ENCODE measurements around the gene DLGAP3. TPM values are rescaled to one million over a fixed set of nuclear protein-coding genes. Genes with fewer than 3 reads are reported as not detected.

Gene DLGAP3
- polyA plus RNA-seq, 2 of the 4 experiments (the other 2 are of a cell fraction): 0.05 TPM; not detected in 1

GRCh38 chr1:34859446-34860200, 69.8 kb downstream of the DLGAP3 start, which contains the start of gene SMIM12:
Gene SMIM12, minus strand, starts transcription at chr1:34859749. Its CDS starts 3,772 bp downstream, at chr1:34855977.
- peak within 1 kb of the TSS; percentile 79 for H3K4me2 ChIP-seq
- POLR2A ChIA-PET: interaction anchor here (0.5 to 1.0 kb wide), 12 partner anchors 9 to 909 kb away, joined by 3 to 4 read pairs (median 3); partner anchors contain the start of genes TMEM35B and ZMYM6
- H3K27ac ChIP-seq: peak within 1 kb of the TSS; percentile 91 to 97
- peak; percentile 92 to 95 for DNase-seq (ENCODE audit: low read depth in 1 of 2, low spot score in 1 of 2)
- CTCF ChIA-PET: interaction anchor here (0.6 to 3.0 kb wide), 19 partner anchors 10 to 868 kb away, joined by 3 to 21 read pairs (median 4); partner anchors contain the start of genes DLGAP3 and GJB3
- no peak for TF ChIP-seq REST (IDR thresholded peaks at IDR 0.05)
- TF ChIP-seq NFE2L2 (conservative IDR thresholded peaks at IDR 0.05; ENCODE audit: low read length): no peak
- peak; percentile 99 for TF ChIP-seq MAX (IDR thresholded peaks at IDR 0.05)
- peak; percentile 83 for TF ChIP-seq POLR2A (IDR thresholded peaks at IDR 0.05; ENCODE audit: low read length)
- 0 out of 3 replicates have a peak, but pooled peaks have one; percentile 22 for TF ChIP-seq BCL3 (IDR thresholded peaks at IDR 0.05)
- TF ChIP-seq RFX5 (IDR thresholded peaks at IDR 0.05): no peak
- 0 out of 2 replicates have a peak, but pooled peaks have one; percentile 31 for TF ChIP-seq ATOH8 (CRISPR knock-in tag; IDR thresholded peaks at IDR 0.05; ENCODE audit: low read depth)
- TF ChIP-seq TP53 (CRISPR knock-in tag; IDR thresholded peaks at IDR 0.05): no peak
- TF ChIP-seq CBX2 (IDR thresholded peaks at IDR 0.05; ENCODE audit: borderline replicate concordance, low read depth): no peak
- peak; percentile 76 for TF ChIP-seq CTCF (IDR thresholded peaks at IDR 0.05)
- peak; percentile 95; the same call in 1 of the 2 replicates for TF ChIP-seq MYC (IDR thresholded peaks at IDR 0.05; ENCODE audit: borderline replicate concordance, low read length)
- 0 out of 3 replicates have a peak, but pooled peaks have one; percentile 15 for TF ChIP-seq SMC3 (IDR thresholded peaks at IDR 0.05)
- peak in 1 of 2 experiments; percentile 24; a peak in 1 of 4 replicates for TF ChIP-seq CEBPB (IDR thresholded peaks at IDR 0.05)
- TF ChIP-seq RCOR1 (IDR thresholded peaks at IDR 0.05; ENCODE audit: low read depth, low read length): no peak
- TF ChIP-seq FOSB (CRISPR knock-in tag; IDR thresholded peaks at IDR 0.05): no peak
- TF ChIP-seq JUN (IDR thresholded peaks at IDR 0.05): peak in 1 of 2 experiments; percentile 89; a peak in 4 of 5 replicates
- TF ChIP-seq RAD21 (conservative IDR thresholded peaks at IDR 0.05 in 1 of 2, IDR thresholded peaks at IDR 0.05 in 1 of 2): no peak
- TF ChIP-seq E2F6 (IDR thresholded peaks at IDR 0.05; ENCODE audit: borderline replicate concordance, low read depth): peak; percentile 82
- peak; percentile 49; the same call in 1 of the 2 replicates for TF ChIP-seq KDM5A (IDR thresholded peaks at IDR 0.05)
- TF ChIP-seq ESRRA (IDR thresholded peaks at IDR 0.05; ENCODE audit: borderline replicate concordance, low read length): no peak
- TF ChIP-seq FOSL2 (IDR thresholded peaks at IDR 0.05): no peak
- TF ChIP-seq FOSL2 (CRISPR knock-in tag; IDR thresholded peaks at IDR 0.05): no peak
- no peak for TF ChIP-seq CHD4 (IDR thresholded peaks at IDR 0.05; ENCODE audit: borderline replicate concordance)
- TF ChIP-seq EHMT2 (IDR thresholded peaks at IDR 0.05; ENCODE audit: low read depth): no peak
- no peak for TF ChIP-seq CHD2 (IDR thresholded peaks at IDR 0.05; ENCODE audit: low read length, partially characterized antibody)
- TF ChIP-seq PHF8 (IDR thresholded peaks at IDR 0.05; ENCODE audit: borderline replicate concordance, low read depth): peak; percentile 97; the same call in 1 of the 2 replicates
- TF ChIP-seq TFCP2L1 (CRISPR knock-in tag; IDR thresholded peaks at IDR 0.05): no peak
- TF ChIP-seq POLR2AphosphoS2 (conservative IDR thresholded peaks at IDR 0.05; ENCODE audit: low read length): no peak
- TF ChIP-seq HOXA7 (CRISPR knock-in tag; IDR thresholded peaks at IDR 0.05): no peak
- FAIRE-seq: no peak
- ATAC-seq: peak; percentile 99 to 100
- no peaks in the 10 kb centered on the region for H3K9me3 ChIP-seq
- H3K4me3 ChIP-seq: peak within 1 kb of the TSS; percentile 89
- 6% methylated on average over 14 of the region's 47 CpGs for WGBS (ENCODE audit: missing lambda C conversion rate)
- H3K4me1 ChIP-seq: peaks cover 10% of the 10 kb centered on the region; the same call in 2 of the 3 replicates

All from A549 (cell line).